GM21723 (cell line): Measurements from ENCODE around the gene RPN2.

Source experiments
- ATAC-seq: cut with Tn5 transposase; IDR thresholded peaks from one replicate; pipeline ENCODE4 v1.9.1; 2021; ENCODE audit warnings: mild to moderate bottlenecking, moderate library complexity; ENCODE audit not compliant: unreplicated experiment

Gene RPN2

GRCh38 chr20:37179683-37180524, 774 bp downstream of the RPN2 start:
- ATAC-seq: peak; percentile 3

DNA sequence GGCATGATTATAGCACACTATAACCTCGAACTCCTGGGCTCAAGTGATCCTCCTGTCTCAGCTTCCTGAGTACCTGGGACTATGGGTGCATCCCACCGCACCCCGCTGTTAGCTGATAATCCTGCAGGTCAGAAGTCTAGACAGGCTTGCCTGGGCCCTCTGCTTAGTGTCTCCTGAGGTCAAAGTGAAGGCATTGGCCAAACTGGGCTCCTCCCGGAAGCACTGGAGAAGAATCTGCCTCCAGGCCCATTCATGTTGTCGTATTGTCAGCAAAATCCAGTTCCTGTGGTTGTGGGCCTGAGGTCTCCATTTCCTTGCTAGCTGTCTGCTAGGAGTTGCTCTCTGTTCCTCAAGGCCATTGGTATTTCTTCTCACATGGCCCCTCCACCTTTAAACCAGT, 6.6 kb downstream of the RPN2 start:
- ATAC-seq: no peak

- ATAC-seq: no peak
Observed at GRCh38 chr20:37188787-37189186, 9.7 kb downstream of the RPN2 start.

DNA sequence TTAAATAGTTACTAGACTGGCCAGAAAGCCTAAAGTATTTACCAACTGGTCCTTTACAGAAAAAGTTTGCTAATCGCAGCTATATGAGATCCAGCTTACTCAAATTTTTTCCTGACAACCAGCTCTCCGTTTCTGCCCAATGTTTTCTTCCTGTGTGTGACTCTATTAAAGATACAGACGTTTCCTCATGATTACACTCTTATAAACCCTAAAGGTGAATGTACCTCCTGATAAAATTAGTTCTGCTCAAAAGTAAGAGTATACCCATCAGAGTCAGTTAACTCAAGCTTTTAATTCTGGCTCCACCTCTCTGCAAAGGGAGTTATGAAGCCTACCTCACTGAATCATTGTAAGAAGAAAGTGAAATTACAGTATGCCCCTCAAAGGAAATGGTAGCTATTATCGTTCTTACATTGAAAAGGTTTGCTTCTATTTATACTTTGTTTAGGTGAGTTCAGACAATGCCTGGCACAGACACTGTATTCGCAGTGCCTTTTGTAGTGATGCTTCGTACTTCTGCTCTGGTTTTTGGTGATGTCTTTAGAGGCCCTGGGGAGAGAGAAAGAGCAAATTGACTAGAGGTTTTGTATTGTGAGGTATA, 10.4 kb downstream of the RPN2 start:
- ATAC-seq: no peak

DNA sequence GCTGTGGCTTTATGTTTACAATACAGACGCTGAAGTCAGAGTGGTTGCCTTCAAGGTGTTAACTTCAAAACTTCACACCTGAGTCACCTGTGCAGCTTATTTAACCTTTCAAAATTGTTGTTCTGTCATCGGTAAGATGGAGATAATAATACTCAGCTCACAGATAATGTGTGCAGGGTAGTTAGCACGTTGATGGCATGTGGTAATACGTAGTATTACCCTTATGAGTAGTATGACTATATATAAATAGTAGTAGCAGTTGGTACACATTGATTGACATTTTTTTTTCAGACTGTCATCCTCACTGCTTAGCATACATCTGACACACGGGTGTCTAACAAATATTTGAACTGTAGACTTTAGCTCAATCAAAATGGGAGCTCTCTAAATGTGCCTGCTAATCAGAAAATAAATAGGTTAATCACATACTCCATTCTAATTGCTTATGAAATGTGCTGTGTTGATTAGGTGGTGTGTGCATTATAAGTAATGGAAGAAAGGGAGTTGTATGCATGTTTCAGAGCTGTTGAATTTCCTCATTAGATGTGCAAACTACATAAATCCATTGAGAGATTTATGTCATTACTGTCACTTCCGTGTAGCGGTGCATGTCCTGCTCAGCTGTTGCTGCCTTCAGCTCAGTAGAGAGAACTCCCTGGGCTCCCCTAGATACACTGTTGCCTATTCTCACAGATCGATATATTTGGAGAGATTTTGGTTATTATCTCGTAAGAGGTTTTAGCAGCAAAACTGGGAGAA, 11.4 kb downstream of the RPN2 start:
- ATAC-seq: no peak

DNA sequence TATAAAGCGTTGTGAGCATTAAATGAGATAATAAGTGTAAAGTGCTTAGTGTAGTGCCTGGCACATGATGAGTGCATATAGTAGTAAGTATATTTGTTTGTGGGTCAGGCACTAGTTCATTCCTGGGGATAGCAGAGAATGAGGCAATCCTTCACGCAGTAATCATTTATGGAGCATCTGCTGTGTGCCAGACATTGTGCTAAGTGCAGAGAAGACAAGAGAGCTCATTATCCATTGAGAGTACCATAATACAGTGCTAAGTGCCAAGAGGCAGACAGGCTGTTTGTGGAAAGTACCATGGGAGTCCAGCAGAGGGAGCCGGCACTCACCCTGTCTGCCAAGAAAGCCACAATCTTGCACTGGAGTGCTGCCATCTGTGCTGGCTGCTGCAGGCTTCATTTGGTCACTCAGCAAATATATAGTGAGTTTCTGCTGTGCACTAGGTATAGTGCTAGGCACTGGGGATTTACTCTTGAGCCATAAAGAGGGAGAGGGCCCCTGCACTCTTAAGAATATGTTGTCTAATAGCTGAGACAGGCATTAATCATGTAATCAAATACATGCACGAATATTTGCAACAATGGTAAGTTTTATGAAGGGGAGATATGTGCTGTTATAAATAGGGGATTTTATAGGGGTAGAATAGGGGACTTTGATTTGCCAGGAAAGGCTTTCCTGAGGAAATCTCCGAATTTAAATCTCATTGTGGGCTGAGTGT, 13.2 kb downstream of the RPN2 start:
- no peak for ATAC-seq

GRCh38 chr20:37193226-37193625, 14.1 kb downstream of the RPN2 start:
- ATAC-seq: no peak

DNA sequence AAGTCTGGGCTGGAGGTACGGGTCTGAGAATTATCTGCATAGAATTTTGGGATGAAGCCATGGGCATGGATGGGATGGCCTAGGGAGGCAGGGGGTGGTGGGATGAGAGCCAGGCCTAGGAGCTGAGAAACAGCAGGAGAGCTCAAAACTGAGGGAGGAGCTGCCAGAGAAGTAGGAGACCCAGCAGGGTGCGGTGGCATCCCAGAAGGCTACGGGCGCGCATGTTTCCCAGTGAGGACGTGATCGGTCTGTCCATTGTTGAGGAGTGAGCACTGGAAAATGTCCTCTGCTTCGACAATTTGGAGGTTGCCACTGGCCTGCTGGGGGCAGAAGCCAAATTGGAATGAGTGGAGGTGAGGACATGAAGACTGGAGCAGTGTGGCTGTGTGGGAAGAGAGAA, 14.7 kb downstream of the RPN2 start:
- ATAC-seq: no peak

- ATAC-seq: no peak
Observed at GRCh38 chr20:37194621-37195417, 15.7 kb downstream of the RPN2 start.

GRCh38 chr20:37198932-37199660, 20.0 kb downstream of the RPN2 start:
- ATAC-seq: no peak

- ATAC-seq: no peak
Observed at GRCh38 chr20:37200376-37200775, 21.2 kb downstream of the RPN2 start.

DNA sequence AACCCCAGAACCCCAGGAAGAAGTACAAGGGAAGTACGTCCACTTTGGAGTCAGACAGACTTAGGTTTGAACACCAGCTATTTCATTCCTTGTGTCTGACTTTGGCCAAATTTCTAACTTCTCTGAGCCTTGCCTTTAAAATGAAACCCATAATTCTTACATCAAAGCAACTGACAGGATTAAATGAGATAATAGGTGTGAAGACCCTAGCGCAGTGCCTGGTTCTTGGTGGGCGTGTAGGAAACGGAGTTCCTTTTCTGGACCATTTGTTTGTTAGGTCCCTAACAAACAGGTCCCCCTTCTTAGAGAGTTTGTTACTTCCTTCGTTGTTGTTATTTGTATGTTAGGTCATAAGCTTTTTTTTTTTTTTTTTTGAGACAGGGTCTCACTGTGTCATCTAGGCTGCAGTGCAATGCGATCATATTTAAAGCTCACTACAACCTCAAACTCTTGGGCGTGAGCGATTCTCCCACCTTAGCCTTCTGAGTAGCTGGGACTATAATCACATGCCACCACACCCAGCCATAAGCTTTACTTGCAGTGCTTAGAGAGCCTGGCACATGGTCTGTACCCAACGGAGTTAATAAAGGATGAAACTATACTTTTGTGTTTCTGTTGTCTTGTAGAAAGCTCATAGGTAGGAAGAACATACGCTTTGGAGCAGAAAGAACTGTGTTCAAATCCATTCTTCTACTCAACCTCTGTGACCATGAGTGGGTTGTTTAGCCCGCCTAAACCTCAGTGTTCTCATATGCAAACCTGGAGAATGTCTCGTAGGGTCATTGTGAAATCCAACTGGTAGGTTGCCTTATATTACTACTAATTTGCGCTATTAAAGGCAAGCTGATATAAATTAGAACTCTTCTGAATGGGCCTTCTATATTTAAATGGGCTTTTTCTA, 22.0 kb downstream of the RPN2 start:
- ATAC-seq: no peak

GRCh38 chr20:37201827-37202162, 22.7 kb downstream of the RPN2 start:
- no peak for ATAC-seq

DNA sequence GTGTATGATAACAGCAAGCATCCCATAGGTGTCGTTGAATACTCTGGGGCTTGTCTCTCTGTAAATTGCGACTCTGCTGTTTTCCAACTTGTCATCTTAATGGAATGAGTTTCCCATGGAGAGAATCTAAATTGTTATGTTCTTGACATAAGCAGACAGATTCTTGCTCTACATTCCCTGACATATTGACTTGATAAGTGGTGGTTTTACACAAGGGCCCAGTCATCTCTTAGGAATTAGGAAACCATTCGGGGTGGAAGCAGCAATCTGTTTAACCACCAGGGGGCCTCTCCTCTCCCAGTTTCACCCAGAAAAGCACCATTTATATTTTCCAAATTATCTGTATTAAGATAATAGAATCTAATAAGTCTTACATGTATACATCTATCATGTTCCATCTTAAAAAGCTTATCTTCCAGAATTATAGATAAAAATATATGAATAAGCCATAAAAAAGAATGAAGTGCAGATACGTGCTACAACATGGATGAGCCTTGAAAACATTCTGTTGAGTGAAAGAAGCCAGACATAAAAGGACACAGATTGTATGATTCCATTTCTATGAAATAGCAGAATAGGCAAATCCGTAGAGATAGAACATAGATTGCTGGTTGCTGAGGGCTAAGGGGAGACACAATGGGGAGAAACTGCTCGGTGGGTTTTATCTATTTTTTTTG, 23.3 kb downstream of the RPN2 start:
- ATAC-seq: no peak

- no peak for ATAC-seq
Observed at GRCh38 chr20:37204056-37204455, 24.9 kb downstream of the RPN2 start.

GRCh38 chr20:37205130-37205529, 26.0 kb downstream of the RPN2 start:
- no peak for ATAC-seq

- no peak for ATAC-seq
Observed at GRCh38 chr20:37205794-37206193, 26.7 kb downstream of the RPN2 start.

GRCh38 chr20:37207171-37207570, 28.0 kb downstream of the RPN2 start:
- ATAC-seq: no peak
